ENCODE results near the gene PRR5.

PRR5 gene

GRCh38 chr22:44689173-44689572, 12.8 kb upstream of the PRR5 start:
- Histone ChIP-seq H3K4me1 (ENCODE audit: control insufficient read depth, insufficient read depth, low read length) (no peaks in the 10 kb centered on the region), H3K36me3 (ENCODE audit: control insufficient read depth, insufficient read depth, low read length) (no peaks in the 10 kb centered on the region), H3K9ac (ENCODE audit: low read length) (no peak overlapping the region)

GRCh38 chr22:44689915-44690524, 12.0 kb upstream of the PRR5 start:
- Histone ChIP-seq H3K27me3 (ENCODE audit: control insufficient read depth, insufficient read depth, low read length) (no peaks in the 10 kb centered on the region), H3K4me3 (ENCODE audit: low read length) (no peak overlapping the region), H3K36me3 (ENCODE audit: control insufficient read depth, insufficient read depth, low read length) (no peaks in the 10 kb centered on the region), H3K9ac (ENCODE audit: low read length) (no peak overlapping the region), H3K4me1 (ENCODE audit: control insufficient read depth, insufficient read depth, low read length) (no peaks in the 10 kb centered on the region), H3K27ac (ENCODE audit: low read depth, low read length) (no peak overlapping the region)

More at GRCh38 chr22:44689173-44689572, 12.8 kb upstream of the PRR5 start:
- no peaks in the 10 kb centered on the region for H3K27me3 ChIP-seq (ENCODE audit: control insufficient read depth, insufficient read depth, low read length)
- no peak overlapping the region for H3K27ac ChIP-seq (ENCODE audit: low read depth, low read length)
- no peak overlapping the region for H3K4me3 ChIP-seq (ENCODE audit: low read length)

GRCh38 chr22:44691796-44692661, 10.0 kb upstream of the PRR5 start:
- Histone ChIP-seq H3K36me3 (ENCODE audit: control insufficient read depth, insufficient read depth, low read length) (no peaks in the 10 kb centered on the region), H3K4me1 (ENCODE audit: control insufficient read depth, insufficient read depth, low read length) (no peaks in the 10 kb centered on the region), H3K27me3 (ENCODE audit: control insufficient read depth, insufficient read depth, low read length) (no peaks in the 10 kb centered on the region), H3K9ac (ENCODE audit: low read length) (no peak overlapping the region), H3K4me3 (ENCODE audit: low read length) (no peak overlapping the region), H3K27ac (ENCODE audit: low read depth, low read length) (no peak overlapping the region)

GRCh38 chr22:44692662-44693007, 9.4 kb upstream of the PRR5 start:
- Histone ChIP-seq H3K4me3 (ENCODE audit: low read length) (no peak overlapping the region), H3K27me3 (ENCODE audit: control insufficient read depth, insufficient read depth, low read length) (no peaks in the 10 kb centered on the region), H3K27ac (ENCODE audit: low read depth, low read length) (no peak overlapping the region), H3K9ac (ENCODE audit: low read length) (no peak overlapping the region), H3K4me1 (ENCODE audit: control insufficient read depth, insufficient read depth, low read length) (no peaks in the 10 kb centered on the region), H3K36me3 (ENCODE audit: control insufficient read depth, insufficient read depth, low read length) (no peaks in the 10 kb centered on the region)

DNA sequence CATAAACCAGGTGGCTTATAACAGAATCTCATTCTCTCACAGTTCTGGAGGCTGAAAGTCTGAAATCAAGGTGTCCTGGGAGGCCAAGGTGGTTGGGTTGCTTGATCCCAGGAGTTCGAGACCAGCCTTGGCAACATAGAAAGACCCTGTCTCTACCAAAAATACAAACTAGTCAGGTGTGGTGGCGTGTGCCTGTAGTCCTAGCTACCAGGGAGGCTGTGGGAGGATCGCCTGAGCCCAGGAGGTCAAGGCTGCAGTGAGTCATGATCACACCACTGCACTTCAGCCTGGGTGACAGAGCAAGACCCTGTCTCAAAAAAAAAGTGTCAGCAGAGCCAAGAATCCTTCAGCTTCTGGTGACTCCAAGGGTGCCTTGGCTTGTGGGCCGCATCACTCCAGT, 8.9 kb upstream of the PRR5 start:
- no peaks in the 10 kb centered on the region for H3K27me3 ChIP-seq (ENCODE audit: control insufficient read depth, insufficient read depth, low read length)
- no peaks in the 10 kb centered on the region for H3K4me1 ChIP-seq (ENCODE audit: control insufficient read depth, insufficient read depth, low read length)
- H3K9ac ChIP-seq (ENCODE audit: low read length) = no peak overlapping the region
- H3K4me3 ChIP-seq (ENCODE audit: low read length) = no peak overlapping the region
- H3K36me3 ChIP-seq (ENCODE audit: control insufficient read depth, insufficient read depth, low read length) = no peaks in the 10 kb centered on the region
- no peak overlapping the region for H3K27ac ChIP-seq (ENCODE audit: low read depth, low read length)

DNA sequence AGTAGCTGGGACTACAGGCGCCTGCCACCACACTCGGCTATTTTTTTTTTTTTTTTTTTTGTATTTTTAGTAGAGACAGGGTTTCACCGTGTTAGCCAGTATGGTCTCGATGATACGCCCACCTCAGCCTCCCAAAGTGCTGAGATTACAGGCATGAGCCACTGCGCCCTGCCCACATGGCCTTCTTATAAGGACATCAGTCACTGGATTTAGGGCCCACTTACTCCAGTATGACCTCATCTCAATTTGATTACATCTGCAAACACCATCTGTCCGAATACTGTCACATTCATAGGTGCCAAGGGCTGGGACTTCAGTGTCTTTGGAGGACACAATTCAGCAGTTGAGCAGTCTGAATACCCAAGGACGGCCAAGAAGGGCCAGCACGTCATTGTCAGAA, 8.2 kb upstream of the PRR5 start:
- Histone ChIP-seq H3K27ac (ENCODE audit: low read depth, low read length) (no peak overlapping the region), H3K4me3 (ENCODE audit: low read length) (no peak overlapping the region), H3K27me3 (ENCODE audit: control insufficient read depth, insufficient read depth, low read length) (no peaks in the 10 kb centered on the region), H3K36me3 (ENCODE audit: control insufficient read depth, insufficient read depth, low read length) (no peaks in the 10 kb centered on the region), H3K9ac (ENCODE audit: low read length) (no peak overlapping the region), H3K4me1 (ENCODE audit: control insufficient read depth, insufficient read depth, low read length) (no peaks in the 10 kb centered on the region)

DNA sequence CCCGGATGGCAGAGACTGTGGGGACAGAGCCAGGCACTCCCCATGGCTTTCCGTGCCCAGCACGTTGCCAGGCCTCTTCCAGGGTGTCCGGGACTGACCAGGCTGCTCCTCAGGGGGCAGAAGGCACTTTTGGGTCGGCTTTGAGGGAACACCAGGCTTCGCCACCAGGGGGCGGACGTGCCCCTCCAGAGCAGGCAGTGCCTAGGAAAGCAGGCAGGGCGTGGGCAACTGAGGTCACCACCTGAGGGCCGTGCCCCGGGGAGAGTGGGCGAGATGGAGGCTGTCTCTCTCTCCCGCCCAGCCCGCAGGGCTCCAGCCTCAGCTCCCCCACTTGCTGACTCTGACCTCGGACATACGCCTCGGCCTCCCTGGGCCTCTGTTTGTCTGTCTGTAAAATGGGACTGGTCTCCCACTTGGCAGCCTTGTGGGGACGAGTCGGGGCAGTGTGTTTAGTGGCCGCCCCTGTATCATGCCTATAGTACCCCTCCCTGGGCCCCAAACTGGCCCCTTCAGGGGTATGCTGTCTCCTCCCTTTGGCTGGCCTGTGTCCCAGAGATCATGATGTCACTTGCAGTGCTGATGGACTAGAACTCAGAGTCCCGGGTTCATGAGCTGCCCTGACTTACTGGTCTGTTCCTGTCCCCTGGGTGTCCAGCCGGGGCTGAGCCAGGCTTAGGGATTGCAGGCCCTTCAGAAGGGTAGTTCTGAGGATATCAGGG, 4.4 kb upstream of the PRR5 start:
- Histone ChIP-seq H3K4me3 (ENCODE audit: low read length) (no peak overlapping the region), H3K27me3 (ENCODE audit: control insufficient read depth, insufficient read depth, low read length) (no peaks in the 10 kb centered on the region), H3K36me3 (ENCODE audit: control insufficient read depth, insufficient read depth, low read length) (no peaks in the 10 kb centered on the region), H3K27ac (ENCODE audit: low read depth, low read length) (no peak overlapping the region), H3K9ac (ENCODE audit: low read length) (no peak overlapping the region), H3K4me1 (ENCODE audit: control insufficient read depth, insufficient read depth, low read length) (no peaks in the 10 kb centered on the region)

GRCh38 chr22:44698531-44699421, 3.2 kb upstream of the PRR5 start:
- H3K36me3 ChIP-seq (ENCODE audit: control insufficient read depth, insufficient read depth, low read length) = no peaks in the 10 kb centered on the region
- H3K4me3 ChIP-seq (ENCODE audit: low read length) = no peak overlapping the region
- H3K4me1 ChIP-seq (ENCODE audit: control insufficient read depth, insufficient read depth, low read length) = no peaks in the 10 kb centered on the region
- no peak overlapping the region for H3K9ac ChIP-seq (ENCODE audit: low read length)
- no peak overlapping the region for H3K27ac ChIP-seq (ENCODE audit: low read depth, low read length)
- peaks cover 5% of the 10 kb centered on the region for H3K27me3 ChIP-seq (ENCODE audit: control insufficient read depth, insufficient read depth, low read length)

GRCh38 chr22:44700456-44700855, 1.5 kb upstream of the PRR5 start:
- Histone ChIP-seq H3K9ac (ENCODE audit: low read length) (no peak overlapping the region), H3K27me3 (ENCODE audit: control insufficient read depth, insufficient read depth, low read length) (peaks cover 5% of the 10 kb centered on the region), H3K36me3 (ENCODE audit: control insufficient read depth, insufficient read depth, low read length) (no peaks in the 10 kb centered on the region), H3K4me1 (ENCODE audit: control insufficient read depth, insufficient read depth, low read length) (no peaks in the 10 kb centered on the region), H3K27ac (ENCODE audit: low read depth, low read length) (no peak overlapping the region), H3K4me3 (ENCODE audit: low read length) (no peak overlapping the region)

DNA sequence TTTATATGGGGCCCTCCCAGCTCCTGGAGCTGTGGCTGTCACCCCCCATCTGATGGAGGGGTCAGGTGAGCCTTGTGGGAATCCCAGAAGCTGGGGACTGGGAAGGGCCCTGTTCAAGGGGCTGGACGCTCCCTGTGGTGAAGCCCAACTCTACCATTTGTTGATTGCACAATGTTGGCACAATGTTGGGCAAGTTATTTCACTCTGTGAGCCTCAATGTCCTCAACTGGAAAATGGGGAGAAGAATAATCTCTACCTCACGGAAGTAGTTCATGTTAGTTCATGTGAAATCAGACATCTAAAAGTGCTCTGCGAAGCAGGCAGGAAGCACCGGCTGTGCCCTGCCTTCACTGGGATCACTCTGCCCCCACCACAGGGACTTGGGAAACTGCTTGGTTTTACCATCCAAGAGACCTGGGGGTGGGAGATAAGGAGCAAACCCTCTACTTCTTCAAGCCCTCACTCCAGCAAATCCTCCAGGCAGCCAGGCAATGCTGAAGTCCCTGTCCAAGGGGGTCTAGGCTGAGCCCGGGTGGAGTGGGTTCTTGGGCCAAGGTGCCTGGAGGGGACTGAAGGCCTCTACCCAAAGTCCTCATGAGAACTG, 715 bp upstream of the PRR5 start:
- H3K4me1 ChIP-seq (ENCODE audit: control insufficient read depth, insufficient read depth, low read length) = no peaks in the 10 kb centered on the region
- H3K9ac ChIP-seq (ENCODE audit: low read length) = no peak overlapping the region
- no peak overlapping the region for H3K27ac ChIP-seq (ENCODE audit: low read depth, low read length)
- no peaks in the 10 kb centered on the region for H3K36me3 ChIP-seq (ENCODE audit: control insufficient read depth, insufficient read depth, low read length)
- peak overlapping the region; percentile 1 for H3K4me3 ChIP-seq (ENCODE audit: low read length)
- peaks cover 5% of the 10 kb centered on the region for H3K27me3 ChIP-seq (ENCODE audit: control insufficient read depth, insufficient read depth, low read length)

DNA sequence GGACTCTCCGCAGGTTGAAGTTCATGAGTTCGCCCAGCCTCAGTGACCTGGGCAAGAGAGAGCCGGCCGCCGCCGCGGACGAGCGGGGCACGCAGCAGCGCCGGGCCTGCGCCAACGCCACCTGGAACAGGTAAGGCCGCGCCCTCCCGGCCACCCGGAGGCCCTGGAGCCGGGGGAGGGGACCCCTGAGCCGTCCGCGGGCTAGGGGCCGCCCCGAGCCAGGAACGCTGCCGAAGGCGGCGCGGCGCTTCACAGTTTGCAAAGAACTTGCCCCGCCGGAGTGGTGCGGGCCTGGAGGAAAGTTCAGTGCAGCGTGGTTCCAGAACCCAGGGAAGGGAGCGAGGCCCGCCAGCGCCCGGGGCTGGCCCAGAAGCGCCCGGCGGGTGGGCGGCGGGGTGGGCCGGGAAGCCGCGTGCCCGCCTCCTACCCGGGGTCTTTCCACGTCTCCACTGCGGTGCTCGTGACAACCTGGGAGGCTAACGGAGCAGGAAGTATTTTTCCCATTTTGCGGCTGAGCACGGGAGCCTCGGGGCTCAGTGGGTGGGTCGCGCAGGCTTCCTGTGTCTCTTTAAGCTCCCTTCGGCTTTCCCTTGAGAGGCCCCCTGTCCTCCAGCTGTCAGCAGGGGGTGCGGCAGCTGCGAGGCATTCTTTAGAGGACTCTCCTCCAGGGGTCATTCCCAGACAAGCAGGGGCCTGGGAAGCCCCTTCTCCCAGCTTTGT, 635 bp downstream of the PRR5 start:
- no peak overlapping the region for H3K27ac ChIP-seq (ENCODE audit: low read depth, low read length)
- H3K36me3 ChIP-seq (ENCODE audit: control insufficient read depth, insufficient read depth, low read length) = no peaks in the 10 kb centered on the region
- peaks cover 5% of the 10 kb centered on the region for H3K27me3 ChIP-seq (ENCODE audit: control insufficient read depth, insufficient read depth, low read length)
- no peaks in the 10 kb centered on the region for H3K4me1 ChIP-seq (ENCODE audit: control insufficient read depth, insufficient read depth, low read length)
- H3K4me3 ChIP-seq (ENCODE audit: low read length) = peak overlapping the region; percentile 65
- H3K9ac ChIP-seq (ENCODE audit: low read length) = peak overlapping the region; percentile 30
